Measurements from ENCODE around the gene PECR.
"Not testable (repeated sequence)": the region's sequence is repeated elsewhere in the genome, so short reads cannot be mapped to it uniquely, and the experiment has no call there.

The PECR gene

DNA sequence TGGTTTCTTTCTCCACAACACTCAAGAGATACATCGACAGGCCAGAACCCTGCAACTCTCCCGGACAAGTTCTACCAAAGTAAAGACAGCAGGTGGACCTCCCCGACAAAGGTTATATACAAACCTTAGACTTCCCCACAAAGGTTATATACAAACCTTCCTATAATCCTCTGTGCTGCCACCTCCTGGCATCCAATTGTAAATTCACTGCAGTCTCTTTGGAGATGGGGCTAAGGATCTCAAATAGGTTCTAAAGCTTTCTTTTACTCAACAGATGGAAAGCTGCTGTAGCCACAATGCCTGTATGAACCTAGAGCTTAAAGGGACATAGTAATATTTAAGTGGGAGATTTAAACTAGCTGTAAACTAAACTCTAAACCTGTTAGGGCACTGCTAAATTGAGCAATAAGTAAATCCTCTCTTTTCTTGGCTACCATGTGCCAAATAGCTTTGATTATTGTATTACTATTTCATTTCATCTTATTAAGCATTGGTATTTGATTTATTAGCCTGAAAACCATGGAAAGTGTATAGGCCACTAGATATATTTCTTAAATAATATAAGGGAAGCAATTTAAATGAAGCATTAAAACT lies 58.5 kb downstream of the PECR start:
- DNase-seq: peak; percentile 15

DNA sequence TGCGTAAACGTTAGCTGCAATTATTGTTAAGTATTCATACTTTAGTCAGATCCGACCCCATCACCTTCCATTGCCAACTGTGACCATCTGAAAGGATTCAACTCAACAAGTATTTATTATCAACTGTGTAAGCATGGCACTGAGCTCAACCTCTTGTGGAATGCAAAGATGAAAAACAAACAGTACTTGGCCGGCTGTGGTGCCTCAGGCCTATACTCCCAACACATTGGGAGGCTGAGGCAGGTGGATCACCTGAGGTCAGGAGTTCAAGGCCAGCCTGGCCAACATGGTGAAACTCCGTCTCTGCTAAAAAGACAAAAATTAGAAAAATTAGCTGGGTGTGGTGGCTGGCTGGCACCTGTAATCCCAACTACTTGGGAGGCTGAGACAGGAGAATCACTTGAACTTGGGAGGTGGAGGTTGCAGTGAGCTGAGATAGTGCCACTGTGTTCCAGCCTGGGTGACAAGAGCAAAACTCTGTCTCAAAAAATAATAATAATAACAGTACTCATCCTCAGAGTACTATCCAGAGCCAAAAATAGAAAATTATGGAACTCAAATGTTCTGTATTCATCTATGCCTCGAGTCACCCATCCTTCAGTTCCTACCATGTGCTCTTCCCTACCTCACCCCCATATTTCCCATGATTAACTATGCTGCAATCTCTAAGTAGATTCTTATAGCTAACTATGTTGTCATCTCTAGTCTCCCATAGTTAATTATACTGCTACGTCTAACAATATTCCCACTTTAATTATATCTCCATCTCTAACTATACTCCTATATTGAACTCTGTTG lies 59.6 kb downstream of the PECR start:
- no peak for DNase-seq

DNA sequence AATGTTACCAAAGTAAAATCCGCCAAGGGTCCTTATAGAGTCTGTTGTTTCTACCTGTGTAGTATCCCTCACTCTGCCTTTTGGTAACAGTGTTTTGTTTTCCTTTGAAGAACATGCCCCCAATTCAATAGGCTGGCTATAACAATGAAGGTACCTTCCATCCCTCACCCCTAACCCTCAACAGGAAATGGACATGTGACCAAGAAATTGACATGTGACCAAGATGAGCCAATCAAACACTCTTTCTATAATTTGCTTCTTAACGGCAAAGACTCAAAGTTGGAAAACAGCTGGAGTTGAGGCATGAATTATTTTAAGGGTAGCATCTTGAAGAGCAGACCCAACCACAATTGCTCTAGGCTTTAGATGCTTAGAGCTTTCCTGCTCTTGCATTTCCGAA lies 62.9 kb downstream of the PECR start:
- no peak for DNase-seq

DNA sequence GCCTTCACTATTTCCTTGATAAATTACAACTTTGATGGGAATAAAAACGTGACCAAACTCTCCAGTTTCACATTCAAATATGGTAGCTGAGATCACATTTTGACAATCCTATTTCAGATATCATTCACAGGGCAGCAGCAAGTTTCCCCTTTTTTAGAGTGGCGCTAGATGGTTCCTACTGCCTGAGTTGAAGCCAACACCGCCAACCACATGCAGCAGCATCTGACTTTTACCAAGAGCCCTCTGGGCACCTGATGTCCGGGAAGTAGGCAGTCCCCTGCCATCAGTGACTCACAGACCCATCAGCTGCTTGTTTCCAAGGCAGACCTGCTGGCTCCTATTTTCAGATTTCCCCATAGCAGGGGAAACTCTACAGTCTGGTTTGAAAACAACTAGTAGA lies 64.2 kb downstream of the PECR start:
- no peak for DNase-seq

DNA sequence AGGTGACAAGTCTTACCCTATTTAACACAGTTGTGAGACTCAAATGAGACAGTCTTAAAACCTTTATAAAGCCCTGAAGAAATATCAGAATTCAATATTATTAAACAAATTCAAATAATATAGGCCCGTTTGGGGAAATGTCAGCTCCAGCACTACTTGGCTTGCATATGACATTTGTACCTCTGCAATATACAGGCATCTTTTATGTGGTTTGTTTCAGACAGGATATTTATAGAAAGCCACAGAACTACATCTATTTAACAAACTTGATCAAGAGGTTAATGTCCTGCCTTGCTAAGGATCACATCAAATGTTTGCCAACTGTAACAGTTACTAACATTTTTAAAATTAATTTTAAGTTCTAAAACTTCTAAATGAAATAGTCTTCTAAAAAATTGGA lies 65.0 kb downstream of the PECR start:
- no peak for DNase-seq

DNA sequence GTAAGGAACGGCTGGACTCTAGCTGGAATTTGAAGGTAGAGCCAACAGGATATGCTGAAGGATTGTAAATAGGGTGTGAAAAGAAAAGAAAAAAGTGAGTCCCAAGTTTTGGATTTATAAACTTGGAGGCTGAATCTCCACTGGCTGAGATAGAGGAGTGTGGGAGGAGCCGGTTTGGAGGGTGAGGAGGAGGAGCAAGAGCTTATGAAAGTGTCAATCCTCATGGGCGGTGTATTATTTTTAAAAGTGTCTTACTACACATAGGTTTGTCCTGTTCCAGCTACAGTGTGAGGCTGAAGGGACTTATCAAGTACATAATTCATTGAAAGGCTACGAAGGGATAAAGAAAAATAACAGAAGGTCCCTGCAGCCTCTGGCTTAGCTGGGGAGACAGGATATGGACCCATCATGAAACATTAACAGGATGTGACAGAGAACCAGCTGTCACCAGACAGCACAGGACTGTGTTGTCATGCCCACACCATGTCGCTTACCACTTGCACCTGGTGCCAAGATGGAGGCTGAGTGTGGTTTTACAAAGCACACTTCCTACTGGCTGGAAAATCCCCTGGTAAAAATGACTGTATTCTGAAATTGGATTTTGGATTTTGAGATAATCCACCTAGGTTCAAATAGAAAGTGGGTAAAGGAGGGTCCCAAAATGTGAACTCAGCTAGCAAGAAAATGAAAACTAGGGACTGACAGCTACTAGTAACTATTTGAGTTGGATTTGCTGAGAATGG lies 65.7 kb downstream of the PECR start:
- DNase-seq: peak; percentile 68

DNA sequence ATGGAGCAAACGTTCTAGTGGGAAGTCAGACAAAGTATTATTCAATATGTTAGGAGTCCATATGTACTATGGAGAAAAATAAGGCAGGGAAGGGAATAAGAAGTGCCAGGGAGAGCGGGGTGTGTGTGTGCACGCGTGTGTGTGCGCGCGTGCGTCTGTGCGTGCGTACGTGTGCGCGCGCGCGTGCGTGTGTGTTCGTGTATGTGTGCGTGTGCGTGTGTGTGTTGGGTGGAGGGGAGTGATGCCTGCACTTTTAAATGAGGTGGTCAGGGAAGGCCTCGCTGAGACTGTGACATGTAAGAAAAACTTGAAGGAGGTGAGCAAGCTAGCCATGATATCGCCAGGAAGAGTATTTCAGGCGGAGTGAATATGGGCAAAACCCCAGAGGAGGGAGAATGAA lies 66.6 kb downstream of the PECR start:
- no peak for DNase-seq

DNA sequence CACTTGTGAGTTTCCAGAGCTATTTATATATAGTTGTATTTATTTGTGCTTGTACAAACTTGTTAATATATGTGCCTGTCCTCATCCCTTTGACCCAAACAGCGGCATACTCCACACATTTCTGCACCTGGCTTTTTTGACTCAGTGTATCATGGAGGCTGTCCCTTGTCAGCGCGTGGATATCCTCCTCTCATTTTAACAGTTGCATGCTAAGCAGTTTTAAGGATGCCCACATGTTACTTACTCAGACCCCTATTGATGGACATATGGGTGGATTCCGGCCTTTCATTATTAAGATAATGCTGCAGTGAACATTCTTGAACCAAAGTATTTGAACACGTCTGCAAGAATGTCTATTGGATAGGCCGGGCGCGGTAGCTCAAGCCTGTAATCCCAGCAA lies 67.6 kb downstream of the PECR start:
- DNase-seq: no peak

DNA sequence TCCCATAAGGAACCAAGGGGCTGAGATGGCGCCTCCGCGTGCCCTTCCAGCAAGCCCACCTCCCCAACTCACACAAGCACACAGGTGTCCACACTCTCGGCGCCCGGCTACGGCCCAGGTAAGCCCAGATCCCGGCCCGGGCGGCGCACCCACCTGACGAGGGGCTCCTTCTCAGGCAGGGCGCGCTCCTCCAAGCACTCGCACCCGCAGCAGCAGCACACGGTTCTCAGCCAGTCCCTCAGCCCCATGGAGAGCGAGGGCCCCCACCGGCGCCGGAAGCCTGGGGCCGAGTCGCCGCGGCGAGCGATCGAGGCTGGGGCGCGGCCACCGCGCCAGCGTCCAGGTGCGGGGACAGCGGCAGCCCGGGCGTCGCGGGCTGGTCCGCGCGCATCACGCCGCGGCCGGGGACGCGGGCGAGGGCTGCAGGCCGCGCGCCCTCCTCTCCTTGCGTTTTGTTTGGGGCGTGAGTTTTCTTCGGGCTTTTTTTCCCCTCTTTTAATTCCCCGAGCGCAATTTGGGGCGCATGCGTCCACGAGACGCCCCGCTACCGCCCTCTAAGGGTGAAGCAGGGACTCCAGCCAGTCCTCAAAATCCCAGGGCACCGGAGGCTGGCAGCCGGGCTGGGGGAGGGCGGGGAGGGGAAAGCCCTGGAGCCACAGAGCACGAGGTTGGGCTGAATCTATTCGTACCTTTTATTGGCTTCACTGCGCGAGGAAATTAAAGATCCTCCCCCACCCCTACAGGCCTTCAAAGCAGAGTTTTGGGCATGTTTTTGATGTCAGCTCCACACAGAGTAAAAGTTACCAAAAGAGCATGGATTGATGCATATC lies 68.3 kb downstream of the PECR start, which contains the start of gene MREG:
TSS of gene MREG (minus strand) at position 472 of the 830 bp plus-strand sequence. CDS start at position 248, 224 bp downstream.
- DNase-seq: peak; percentile 68

DNA sequence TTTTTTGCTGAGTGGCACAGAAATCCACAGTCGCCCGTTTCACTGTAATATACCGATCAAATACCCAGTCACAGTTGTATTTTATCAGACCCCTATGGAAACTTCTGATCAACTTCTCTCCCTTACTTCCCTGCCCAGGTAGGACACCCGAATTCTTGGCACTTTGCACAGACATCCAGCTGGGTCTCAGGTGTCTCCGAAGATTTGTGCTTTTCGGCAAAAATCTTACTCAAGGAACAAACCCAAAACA lies 68.9 kb downstream of the PECR start:
- no peak for DNase-seq

DNA sequence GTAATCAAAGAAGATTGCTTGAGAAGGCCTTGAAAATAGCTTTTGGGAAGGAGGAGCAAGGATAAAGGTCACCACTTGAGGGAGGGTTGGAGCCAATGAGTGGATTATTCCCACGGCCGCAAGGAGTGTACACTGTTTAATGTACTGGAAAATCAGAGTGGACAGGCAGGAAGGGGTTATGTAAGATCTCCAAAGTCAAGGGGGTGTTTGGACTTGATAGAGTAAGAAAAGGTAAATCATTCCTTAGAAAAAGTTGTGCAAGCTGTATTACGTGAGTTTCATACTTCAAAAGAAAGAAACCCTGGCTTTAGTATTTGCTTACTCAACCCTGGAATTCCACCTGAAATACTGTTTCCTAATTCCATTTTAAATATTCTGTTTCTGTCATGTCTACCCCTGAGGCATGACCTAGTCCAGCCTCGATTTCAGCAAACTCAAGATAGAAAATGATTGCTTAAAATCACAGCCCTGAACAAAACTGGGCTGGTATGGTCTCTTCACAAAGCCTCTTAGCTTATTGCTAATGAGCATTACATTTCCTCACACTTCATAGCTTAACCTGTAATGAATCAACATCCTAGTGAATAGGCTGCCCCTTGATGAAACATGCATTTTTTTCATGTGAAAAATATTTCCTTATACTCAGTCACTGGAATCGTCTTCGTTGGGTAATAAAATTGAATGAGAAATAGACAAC lies 69.3 kb downstream of the PECR start:
- peak; percentile 57 for DNase-seq

DNA sequence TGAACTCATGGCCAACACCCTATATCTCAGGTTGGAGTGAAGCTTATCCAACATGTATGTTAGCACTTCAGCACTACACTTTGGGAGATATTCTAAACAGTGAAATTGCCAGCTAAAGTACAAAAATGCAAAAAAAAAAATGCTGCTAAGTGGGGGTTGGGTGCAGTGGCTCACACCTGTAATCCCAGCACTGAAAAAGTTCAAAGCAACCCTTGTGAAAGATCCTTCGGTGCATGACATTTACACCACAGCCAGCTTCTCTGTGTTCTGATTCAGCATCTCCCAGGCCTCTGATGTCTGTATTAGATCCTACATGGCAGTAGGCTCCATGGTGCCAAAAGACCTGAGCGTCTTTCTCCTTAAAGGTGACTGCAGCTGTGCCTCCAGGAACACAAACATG lies 72.4 kb downstream of the PECR start:
- DNase-seq: not testable (repeated sequence)

DNA sequence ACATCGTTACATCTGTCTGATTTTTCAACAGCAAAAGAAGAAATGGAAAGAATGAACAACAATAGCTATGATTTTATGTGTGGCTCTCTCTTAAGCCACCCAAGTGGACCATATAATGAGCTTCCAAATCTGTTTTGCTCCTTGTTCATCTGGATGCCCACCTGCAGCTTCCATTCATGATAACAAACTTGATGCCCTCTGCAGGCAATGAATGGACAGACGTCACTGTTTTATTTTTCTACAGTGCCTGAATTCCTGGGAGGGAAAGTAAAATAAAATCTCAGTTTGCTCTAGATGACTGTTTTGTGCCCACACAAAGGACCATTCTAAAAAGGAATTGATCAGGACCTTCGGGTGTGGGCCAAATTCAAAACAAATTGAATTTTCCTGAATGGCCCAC lies 73.2 kb downstream of the PECR start:
- no peak for DNase-seq

DNA sequence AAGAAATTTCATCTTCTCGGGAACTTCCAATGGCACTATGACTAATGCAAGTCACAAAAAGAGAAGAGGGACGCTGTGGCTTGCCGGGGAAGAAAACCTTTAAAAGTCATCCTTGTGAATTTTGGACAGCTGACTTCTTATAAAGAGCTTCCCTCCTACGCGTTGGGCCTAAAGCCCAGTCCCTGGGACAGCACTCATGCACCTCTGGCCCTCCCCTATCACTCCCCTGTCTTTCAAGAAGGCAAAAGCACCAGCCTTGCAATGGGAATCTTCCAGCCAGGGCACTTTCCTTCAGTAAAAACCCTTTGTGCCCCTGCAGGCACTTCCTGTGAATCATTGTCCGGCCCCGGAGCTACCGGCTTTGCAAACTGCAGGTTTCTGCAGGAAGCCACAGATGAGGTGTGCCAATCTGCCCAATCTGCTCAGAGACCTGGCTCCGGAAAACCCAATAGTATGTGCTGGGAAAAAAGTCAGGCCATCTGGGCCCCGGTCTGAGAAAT lies 75.4 kb downstream of the PECR start:
- no peak for DNase-seq

DNA sequence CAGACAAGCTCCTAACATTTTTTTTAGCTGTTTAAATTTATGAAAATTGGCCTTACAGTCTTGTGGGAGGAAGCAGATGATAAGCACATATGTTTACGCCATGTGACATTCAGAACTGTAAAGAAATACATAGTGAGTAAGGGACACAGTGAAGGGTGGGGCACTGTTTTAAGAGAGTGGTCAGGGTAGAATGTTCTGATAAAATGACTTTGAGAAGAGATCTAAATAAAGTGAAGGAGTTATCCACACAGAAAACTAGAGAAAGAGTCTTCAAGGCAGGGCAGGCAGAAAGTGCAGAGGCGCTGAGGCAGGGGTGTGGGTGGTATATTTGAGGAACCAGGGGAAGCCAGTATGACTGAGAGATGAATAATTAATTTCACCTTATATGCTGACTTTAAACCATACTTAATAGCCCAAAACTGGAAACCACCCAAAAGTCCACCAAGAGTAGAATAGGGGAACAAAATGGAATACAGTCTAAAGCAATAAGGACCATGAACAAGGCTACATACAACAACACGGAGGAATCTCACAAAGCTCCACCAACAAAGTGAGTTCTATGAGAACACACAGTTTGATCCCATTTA lies 76.8 kb downstream of the PECR start:
- DNase-seq: no peak

DNA sequence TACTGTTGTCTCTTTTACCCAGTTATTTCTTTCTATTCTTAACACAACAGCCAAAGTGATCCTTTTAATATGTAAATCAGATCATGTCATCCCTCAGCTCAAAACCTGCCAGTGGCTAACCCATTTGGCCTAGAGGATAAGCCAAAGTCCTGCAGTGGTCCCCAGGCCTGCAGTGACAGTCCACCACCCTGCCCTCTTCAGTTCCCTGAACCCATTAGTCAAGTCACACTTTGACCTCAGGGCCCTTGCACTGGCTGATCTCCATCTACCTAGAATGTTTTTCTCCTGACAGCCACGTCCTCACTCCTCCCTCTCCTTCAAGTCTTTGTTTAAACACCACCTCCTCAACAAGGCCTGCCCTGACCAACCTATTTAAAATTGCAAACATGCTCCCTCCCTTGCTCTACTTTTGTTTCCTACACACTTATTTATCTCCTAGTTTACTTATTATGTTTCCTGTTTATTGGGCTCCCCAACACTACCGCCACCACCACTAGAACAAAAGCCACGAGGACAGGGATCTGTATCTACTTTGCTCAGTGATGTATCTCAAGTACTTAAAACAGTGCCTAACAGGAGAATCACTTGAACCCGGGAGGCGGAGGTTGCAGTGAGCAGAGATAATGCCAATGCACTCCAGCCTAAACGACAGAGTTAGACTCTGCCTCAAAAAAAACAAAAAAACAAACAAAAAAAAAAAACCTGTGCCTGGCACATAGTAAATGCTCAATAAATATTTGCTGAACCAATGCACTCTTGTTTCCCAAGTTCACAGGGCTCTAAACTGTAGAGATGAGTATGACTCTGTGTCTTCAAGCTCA lies 77.5 kb downstream of the PECR start:
- DNase-seq: no peak

DNA sequence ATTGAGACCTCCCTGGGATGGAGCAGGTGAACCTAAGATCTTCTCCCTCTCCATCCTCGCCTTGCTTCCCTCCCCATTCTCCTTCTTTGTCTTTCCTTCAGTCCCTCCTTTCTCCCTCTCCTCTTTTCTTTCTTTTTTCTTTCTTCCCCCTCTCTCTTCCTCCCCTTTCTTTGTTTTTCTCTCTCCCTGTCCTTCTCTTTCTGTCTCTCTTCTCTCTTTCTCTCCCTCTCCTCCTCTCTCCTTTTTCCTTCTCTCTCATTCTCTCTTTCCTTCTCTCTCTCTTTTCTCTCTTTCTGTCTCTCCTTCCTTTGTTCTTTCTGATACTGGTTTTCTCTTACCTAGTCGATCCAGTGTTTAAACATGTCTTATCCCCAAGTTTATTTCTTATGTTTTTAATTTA lies 78.9 kb downstream of the PECR start:
- DNase-seq: no peak

DNA sequence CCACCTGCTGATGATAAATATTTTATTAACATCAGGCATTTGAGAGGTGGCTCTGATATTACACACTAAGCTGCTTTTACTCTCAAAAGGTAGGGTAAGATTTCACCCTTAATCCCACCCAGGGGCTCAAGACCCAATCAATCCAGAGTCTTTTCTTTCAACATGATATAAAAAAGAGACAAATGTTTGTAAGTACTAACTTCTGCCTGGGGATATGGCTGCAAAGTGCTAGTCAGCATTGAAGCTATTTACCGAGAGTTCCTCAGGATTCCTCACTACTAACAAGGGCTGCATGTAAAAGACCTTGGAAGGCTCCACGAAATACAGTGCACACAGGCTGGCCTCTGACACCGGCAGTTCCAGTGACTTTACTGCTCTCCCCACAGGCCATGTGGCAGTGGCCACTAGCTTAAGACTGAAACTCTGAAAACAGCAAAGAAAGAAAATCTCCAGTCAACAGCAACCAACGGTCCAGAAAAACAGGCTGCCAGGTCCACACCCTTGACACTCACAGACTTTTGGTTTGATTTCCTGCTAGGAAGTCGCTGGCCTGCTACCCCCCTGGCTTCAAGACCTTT lies 79.4 kb downstream of the PECR start:
- DNase-seq: peak; percentile 46

DNA sequence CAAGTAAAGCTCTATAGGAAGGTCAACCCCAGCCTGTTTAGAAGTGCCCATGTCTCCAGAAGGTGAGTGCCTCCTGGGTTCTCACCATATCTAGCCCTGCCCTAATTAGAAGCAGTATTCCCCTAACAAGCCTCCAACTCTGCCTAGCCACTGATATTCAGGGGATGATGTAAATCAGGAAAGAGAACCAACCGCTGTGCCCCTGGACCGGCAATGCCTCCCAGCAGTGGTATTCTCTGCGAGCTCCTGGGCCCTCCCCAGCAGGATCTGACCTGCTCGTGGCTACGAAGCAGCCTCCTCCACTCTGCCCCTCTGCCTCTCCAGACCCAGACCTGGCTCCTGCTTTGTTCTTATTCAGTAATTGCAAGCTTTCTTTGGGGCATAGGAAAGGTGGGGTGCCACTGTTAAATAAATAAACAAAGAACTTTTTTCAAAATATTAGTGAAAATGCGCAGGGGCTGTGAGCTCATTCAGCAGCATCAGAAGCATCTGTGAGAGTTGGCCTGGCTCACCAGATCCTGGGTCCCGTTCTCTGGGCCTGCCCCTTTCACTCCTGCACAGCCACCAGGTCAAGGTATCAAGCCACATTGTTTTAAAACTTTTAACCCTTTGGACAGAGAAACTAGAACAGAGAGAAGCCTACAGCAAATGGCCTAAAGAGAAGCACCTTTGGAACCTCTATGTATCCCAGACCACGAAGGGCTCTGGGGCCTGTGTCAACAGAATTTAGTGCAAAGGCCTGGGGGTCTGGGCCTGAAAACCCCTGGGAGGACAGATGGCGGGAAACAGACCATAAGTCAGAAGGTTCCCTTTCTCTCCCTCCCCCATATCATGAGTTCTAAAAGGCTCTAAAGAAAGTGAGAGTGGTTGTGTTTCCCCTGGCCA lies 80.2 kb downstream of the PECR start:
- peak; percentile 44 for DNase-seq

DNA sequence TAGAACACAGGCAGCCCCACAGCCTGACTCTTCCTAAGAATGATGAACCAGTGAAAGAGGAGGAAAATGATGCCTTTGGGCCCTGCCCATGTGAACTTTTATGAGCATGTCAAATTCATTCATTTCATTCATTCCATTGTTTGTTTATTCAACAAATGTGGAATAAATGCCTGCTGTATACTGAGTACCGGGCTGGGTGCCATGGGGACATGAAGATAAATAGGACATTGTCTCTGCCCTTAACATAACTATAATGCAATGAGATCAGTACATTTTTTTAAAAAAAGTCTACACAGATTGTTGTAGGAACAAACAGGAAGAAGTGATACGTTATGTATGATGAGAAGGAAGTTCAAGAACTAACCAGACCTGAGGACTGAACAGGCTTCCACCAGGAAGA lies 83.0 kb downstream of the PECR start:
- DNase-seq: no peak

All from retina (tissue), 1 donor.